Left hindlimb (tissue), 1 donor: ENCODE measurements around the gene AGRN.
A peak's percentile ranks its signal among the peaks of the same experiment; 100 is the strongest.
"Not testable (repeated sequence)": the region's sequence is repeated elsewhere in the genome, so short reads cannot be mapped to it uniquely, and the experiment has no call there.

ENCODE experiments used
- DNase-seq: peaks from one replicate; pipeline ENCODE4 v3.0.0-alpha.2; 2018

AGRN gene

DNA sequence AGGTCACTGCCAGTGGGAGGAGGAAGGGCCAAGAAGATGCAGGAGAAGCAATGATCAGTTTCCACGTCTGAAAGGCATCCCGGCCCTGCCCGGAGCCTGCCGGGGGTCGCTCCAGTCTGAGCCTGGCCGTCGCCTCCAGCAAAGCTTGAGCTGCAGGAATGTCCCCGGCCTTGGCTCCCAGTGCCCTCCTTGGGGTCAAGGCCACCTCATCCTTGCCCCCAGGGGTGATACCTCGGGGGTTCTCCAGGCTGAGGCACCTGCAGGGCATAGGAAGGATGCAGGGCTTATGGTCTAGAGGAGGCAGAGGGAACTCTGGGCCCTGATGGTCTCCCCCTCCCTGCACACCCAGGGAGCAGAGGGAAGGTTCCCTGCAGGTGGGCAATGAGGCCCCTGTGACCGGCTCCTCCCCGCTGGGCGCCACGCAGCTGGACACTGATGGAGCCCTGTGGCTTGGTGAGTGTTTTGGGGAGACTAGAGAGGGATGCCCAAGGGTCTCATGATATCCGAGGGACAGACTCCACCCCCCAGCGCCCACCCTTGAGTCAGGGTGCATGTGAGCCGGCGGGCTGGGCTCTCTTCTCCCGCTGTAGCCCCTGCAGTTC is 34.3 kb downstream of the AGRN start:
- no peak for DNase-seq

DNA sequence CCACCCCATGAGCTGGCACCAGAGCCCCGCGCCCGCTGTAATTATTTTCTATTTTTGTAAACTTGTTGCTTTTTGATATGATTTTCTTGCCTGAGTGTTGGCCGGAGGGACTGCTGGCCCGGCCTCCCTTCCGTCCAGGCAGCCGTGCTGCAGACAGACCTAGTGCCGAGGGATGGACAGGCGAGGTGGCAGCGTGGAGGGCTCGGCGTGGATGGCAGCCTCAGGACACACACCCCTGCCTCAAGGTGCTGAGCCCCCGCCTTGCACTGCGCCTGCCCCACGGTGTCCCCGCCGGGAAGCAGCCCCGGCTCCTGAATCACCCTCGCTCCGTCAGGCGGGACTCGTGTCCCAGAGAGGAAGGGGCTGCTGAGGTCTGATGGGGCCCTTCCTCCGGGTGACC is 35.1 kb downstream of the AGRN start:
- DNase-seq: no peak

DNA sequence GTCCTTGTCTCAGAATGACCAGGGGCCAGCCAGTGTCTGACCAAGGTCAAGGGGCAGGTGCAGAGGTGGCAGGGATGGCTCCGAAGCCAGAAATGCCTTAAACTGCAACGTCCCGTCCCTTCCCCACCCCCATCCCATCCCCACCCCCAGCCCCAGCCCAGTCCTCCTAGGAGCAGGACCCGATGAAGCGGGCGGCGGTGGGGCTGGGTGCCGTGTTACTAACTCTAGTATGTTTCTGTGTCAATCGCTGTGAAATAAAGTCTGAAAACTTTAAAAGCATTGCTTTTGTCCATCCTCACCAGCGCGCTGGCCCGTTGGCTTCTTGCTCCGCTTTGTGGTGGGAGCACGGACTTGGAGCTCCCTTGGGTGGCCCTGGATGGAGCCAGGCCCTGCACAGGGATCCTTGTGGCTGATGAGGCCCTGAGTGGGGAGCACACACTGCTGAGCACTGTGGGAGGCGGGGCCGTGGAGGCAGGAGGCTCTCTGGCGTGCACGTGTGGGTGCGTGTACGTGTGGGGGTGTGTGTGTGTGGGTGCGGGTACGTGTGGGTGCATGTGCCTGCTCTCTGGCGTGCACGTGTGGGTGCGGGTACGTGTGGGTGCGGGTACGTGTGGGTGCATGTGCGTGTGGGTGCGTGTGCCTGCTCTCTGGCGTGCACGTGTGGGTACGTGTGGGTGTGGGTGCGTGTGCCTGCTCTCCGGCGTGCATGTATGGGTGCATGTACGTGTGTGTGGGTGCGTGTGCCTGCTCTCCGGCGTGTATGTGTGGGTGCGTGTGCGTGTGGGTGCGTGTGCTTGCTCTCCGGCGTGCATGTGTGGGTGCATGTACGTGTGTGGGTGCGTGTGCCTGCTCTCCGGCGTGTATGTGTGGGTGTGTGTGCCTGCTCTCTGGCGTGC is 36.2 kb downstream of the AGRN start:
- DNase-seq: no peak

DNA sequence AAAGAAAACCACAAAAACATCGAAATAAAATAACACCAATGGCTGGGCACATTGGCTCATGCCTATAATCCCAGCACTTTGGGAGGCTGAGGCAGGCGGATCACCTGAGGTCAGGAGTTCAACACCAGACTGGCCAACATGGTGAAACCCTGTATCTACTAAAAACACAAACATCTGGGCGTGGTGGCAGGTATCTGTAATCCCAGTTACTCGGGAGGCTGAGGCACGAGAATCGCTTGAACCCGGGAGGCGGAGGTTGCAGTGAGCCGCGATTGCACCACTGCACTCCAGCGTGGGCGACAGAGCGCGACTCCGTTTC is 37.8 kb downstream of the AGRN start:
- DNase-seq: not testable (repeated sequence)

- DNase-seq: no peak
Observed at GRCh38 chr1:1058088-1058905, 38.4 kb downstream of the AGRN start.

- DNase-seq: no peak
Observed at GRCh38 chr1:1058921-1059493, 39.1 kb downstream of the AGRN start.

- peak; percentile 75 for DNase-seq
Observed at GRCh38 chr1:1059494-1060280, 39.8 kb downstream of the AGRN start.

DNA sequence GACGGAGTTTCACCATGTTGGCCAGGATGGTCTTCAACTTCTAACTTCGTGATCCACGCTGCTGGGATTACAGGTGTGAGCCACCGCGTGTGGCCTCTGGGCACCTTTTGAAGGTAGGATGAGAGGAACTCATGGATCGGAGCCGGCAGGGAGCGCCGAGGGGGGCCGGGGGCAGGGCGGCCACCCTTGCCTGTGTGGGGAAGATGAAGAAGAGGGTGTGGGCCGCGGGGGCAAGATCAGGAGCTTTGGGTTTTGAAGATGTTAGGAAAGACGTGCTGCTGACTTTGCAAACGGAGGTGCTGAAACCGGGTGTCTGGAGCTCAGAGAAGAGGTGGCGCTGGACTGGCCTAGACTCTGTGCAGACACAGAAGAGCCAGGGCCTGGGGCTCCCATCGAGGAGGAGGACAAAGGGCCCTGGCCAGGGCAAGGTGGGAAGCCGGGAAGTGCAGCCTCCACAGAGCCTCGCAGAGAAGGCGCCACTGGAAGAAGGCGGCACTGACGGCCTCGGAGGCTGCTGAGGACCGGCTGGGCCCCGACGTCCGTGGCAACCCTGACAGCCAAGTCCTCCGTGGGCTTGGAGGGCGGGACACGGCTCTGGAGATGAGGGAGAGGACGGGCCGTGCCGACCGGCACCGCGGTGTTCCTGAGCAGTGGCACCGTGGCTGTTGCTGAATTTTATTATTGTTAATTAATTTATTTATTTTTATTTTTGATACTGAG is 40.5 kb downstream of the AGRN start:
- no peak for DNase-seq

- DNase-seq: no peak
Observed at GRCh38 chr1:1061682-1062345, 41.9 kb downstream of the AGRN start.

DNA sequence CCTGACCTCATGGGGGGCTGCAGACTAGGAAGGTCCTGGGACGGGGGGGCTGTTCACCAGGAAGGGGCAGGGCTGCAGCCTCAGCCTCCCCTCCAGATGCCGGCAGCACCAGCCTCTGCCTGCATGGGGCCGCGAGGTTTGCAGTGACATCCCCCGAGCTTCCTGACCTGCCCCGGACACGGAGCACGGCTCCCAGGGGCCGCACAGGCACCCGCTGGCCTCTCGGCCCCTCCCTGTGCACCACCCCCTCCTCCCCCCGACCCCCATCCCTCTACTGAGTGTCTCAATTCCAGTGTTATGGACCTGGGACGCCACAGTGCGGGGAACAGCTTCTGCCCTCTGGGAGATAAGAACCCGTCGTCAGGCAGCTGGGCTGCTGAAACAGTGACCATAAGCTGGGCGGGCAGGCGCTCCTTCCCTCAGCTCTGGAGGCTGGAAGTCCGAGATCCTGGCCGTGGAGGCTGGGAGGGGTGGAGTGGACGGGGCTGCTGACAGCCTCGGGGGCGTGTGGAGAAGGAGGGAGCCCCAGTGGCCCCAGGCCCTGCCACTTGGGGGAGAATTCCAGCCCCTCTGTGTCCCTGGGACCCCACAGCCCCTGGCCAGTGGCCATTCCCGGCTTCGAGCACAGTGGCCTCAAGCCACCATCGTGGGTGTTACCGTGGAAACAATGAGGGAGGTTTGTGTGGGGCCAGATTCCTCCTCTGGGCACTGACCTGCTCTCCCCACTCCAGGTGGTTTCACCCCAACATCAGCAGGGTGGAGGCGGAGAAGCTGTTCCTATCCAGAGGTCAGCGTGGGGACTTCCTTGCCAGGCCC is 42.6 kb downstream of the AGRN start:
- DNase-seq: no peak

GRCh38 chr1:1063261-1063944 is 43.5 kb downstream of the AGRN start:
- no peak for DNase-seq

DNA sequence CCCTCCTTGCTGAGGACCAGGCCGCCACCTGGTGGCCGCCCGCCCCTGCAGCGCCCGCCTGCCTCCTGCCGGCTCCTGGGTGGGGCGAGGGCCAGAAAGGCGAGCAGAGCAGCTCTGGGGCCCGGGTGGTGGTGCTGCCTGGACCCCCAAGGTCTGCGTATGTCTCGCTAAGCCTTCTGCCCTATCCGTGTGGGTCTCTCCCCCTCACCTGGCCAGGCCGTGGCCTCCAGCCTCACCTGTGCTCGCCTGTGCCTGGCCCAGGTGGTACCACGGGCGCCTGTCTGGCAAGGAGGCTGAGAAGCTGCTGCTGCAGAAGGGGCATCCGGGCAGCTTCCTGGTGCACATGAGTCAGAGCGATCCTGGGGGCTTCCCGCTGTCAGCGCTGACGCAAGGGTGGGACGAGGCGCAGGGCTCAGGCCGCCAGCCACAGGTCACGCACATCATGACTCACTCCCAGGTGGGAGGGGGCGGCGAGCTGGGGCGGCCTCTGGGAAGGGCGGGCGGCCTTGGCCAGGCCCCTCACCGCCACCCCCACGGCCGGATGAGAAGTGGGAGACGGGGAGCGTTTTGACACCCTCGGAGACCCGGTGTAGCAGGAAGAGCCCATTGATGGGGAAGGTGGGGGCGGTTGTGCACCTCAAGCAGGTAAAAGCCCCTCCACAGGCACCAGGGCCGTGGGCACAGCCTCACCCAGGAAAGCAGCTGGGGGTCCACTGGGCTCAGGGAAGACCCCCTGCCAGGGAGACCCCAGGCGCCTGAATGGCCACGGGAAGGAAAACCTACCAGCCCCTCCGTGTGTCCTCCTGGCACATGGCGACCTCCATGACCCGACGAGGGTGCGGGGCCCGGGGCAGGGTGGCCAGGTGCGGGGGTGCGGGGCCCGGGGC is 44.3 kb downstream of the AGRN start:
- no peak for DNase-seq

DNA sequence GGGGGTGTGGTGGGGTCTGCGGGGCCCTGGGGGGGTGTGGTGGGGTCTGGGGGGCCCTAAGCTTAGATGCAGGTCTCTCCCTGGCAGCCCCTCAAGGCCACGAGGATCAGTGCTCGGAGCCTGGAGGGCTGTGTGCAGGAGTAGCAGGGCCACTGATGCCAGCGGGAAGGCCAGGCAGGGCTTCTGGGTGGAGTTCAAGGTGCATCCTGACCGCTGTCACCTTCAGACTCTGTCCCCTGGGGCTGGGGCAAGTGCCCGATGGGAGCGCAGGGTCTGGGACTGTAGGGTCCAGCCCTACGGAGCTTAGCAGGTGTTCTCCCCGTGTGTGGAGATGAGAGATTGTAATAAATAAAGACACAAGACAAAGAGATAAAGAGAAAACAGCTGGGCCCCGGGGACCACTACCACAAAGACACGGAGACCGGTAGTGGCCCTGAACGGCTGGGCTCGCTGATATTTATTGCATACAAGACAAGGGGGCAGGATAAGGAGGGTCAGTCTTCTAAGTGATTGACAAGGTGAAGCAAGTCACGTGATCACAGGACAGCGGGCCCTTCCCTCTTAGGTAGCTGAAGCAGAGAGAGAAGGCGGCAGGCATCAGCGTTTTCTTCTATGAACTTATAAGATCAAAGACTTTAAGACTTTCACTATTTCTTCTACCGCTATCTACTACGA is 45.5 kb downstream of the AGRN start:
- DNase-seq: no peak

DNA sequence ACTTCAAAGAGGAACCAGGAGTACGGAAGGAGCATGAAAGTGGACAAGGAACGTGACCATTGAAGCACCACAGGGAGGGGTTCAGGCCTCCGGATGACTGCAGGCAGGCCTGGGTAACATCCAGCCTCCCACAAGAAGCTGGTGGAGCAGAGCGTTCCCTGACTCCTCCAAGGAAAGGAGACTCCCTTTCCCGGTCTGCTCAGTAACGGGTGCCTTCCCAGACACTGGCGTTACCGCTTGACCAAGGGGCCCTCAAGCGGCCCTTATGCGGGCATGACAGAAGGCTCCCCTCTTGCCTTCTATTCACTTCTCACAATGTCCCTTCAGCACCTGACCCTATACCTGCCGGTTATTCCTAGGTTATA is 46.0 kb downstream of the AGRN start:
- DNase-seq: not testable (repeated sequence)

- DNase-seq: no peak
Observed at GRCh38 chr1:1066403-1067283, 46.7 kb downstream of the AGRN start.

DNA sequence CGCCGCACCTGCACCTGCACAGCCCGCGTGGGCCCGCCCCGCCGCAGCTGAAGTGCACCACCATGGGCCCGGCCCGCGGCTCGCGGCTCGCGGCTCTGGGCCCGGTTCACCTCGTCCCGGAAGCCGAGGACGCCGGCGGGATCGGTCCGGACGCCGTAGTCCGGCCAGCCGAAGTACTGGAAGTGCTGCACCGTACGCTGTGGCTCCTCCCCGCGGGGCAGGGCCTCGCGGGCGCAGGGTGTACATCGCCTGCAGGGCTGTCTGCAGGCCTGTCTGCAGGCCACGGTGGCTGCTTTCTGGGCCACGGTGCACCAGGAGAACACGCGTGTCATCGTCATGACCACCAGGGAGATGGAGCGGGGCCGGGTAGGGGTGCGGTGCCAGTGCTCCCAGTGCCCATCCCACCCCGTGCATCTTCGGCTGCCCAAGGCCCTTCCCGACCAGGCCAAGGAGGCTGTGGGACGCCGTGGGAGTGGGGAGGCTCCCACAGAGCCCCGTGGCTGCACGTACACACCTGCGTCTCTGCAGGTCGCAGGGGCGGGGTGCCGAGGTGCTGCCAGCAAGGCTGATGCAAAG is 47.5 kb downstream of the AGRN start:
- no peak for DNase-seq
